GM13976 (cell line): ENCODE data around the gene DPT.

ENCODE experiments used
- DNase-seq: peaks from one replicate; pipeline ENCODE4 v3.0.0; 2012; ENCODE audit warnings: low spot score
- CTCF ChIP-seq: IDR thresholded peaks from 2 replicates; pipeline ENCODE4 v1.5.1; 2012; ENCODE audit warnings: borderline replicate concordance, mild to moderate bottlenecking; ENCODE audit not compliant: insufficient read depth; ENCODE audit errors: extremely low read depth, missing control alignments, control extremely low read depth
- in situ Hi-C: fragments of 300-500 bp; cut with MboI; formaldehyde crosslinking; loops from one replicate; pipeline ENCODE4 v1.12.0; 2022; ENCODE audit warnings: low sequenced_read_pairs, mixed read lengths, inconsistent platforms; ENCODE audit not compliant: unreplicated experiment

Gene DPT

GRCh38 chr1:168739908-168740307, 10.9 kb upstream of the DPT start:
- no peak for DNase-seq
- TF ChIP-seq CTCF: no peak
- in situ Hi-C loops: no loop called here

DNA sequence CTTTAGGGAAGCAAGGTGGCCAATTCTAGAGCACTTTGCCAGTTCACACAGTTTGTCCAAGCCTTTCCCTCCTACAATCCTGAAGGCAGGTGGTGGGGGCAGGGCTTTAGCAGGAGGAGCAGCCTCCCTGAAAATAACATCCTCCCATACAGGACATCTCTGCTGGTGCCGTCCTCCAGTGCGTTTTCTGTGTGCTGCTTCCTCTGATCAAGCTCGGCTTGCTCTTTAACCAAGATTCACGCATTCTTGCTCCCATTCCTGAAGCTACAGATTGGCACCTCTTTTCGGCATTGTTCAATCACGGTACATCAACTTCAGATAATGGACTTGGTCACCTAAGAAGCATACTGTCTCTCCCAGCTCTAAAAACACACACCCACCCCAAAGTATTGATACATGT, 7.5 kb upstream of the DPT start:
- no peak for DNase-seq
- in situ Hi-C loops: no loop called here
- TF ChIP-seq CTCF: no peak

DNA sequence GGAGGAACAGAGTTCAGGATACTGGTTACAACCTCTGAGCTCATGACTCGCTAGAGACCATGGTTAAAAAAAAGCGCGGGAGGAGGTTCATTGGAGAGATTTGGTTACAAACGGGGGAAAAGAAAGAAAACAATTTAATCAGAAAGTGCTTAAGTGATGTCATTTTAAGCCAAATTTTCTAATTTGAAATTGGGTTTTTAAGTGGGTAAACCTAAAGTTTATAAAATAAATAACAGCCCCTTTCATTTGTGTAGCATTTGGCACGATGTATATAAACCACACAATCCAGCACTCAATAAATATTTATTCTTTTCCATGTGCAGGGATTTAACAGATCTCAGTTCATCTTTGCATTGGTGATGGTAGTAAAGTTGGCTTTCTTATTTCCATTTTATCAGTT, 7.0 kb upstream of the DPT start:
- no peak for TF ChIP-seq CTCF
- in situ Hi-C loops: no loop called here
- DNase-seq: no peak

DNA sequence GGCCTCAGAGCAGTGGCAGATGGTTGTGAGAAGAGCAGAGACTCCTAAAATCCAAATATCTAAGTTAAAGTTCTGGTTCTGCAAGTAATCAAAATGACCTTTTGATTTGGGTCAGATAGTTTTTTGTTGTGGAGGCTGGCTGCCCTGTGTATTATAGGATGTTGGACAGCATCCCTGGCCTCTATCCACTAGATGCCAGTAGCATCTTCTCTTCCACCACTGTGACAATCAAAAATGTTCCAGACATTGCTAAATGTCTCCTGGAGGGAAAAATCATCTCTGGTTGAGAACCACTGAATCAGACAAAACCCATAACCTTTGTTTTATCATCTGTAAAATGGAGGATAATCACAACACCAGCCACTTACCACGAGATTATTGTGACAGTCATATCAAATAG, 5.9 kb upstream of the DPT start:
- in situ Hi-C loops: no loop called here
- no peak for DNase-seq
- TF ChIP-seq CTCF: no peak

GRCh38 chr1:168734271-168734670, 5.3 kb upstream of the DPT start:
- no peak for DNase-seq
- in situ Hi-C loops: no loop called here
- no peak for TF ChIP-seq CTCF

DNA sequence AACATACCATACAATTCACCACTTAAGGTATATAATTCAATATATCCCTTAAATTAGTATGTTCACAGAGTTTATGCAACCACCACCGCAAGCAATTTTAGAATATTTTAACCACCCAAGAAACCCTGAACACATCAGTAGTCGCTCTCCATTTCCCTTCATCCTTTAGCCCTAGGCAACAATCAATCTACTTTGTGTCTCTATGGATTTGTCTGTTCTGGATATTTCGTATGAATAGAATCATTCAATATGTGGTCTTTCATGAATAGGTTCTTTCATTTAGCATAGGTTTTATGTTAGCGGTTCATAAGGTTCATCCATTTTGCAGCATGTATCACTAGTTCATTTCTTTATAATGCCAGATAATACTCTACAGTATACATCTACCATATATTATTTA, 4.2 kb upstream of the DPT start:
- no peak for TF ChIP-seq CTCF
- in situ Hi-C loops: no loop called here
- DNase-seq: no peak

GRCh38 chr1:168732736-168733135, 3.7 kb upstream of the DPT start:
- DNase-seq: no peak
- no peak for TF ChIP-seq CTCF
- in situ Hi-C loops: no loop called here
